ENCODE results near the gene SFMBT1. TPM values are rescaled to one million over a fixed set of nuclear protein-coding genes. Genes with fewer than 3 reads are reported as not detected.
A peak's percentile ranks its signal among the peaks of the same experiment; 100 is the strongest.

SFMBT1 gene
- total RNA-seq, 6 experiments from 2014 or later, result 9.2 to 14.0 (median 10.7) TPM

DNA sequence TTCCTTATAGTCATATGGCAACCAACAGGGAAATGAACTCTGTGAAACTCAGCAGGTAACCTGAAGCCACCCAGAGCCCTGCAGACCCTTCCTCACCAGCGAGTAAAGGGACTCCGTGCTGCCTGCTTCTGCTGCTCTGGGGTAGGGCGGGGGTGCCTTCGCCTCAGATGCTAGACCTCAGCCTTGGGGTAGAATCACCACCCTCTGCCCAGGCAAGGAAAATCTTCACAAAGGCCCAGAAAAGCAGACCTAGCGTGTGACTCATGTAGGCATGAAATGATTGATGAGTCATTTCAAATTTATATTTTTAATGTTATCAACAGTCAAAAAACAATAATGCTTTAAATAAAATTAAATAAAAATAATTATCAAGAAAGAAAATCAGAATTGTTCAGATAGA, 155.1 kb downstream of the SFMBT1 start:
- WGBS (ENCODE audit: insufficient coverage, low coverage, low lambda C conversion rate, missing lambda C conversion rate), result 100% methylated on average over 1 of the region's 5 CpGs
- intact Hi-C loops (cut with DNase I), result no loop called here
- peaks cover 0 to 3% (median 0%) of the 10 kb centered on the region in 4 donors for H3K36me3 ChIP-seq
- TF ChIP-seq, protein P1, sequence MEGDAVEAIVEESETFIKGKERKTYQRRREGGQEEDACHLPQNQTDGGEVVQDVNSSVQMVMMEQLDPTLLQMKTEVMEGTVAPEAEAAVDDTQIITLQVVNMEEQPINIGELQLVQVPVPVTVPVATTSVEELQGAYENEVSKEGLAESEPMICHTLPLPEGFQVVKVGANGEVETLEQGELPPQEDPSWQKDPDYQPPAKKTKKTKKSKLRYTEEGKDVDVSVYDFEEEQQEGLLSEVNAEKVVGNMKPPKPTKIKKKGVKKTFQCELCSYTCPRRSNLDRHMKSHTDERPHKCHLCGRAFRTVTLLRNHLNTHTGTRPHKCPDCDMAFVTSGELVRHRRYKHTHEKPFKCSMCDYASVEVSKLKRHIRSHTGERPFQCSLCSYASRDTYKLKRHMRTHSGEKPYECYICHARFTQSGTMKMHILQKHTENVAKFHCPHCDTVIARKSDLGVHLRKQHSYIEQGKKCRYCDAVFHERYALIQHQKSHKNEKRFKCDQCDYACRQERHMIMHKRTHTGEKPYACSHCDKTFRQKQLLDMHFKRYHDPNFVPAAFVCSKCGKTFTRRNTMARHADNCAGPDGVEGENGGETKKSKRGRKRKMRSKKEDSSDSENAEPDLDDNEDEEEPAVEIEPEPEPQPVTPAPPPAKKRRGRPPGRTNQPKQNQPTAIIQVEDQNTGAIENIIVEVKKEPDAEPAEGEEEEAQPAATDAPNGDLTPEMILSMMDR (IDR thresholded peaks at IDR 0.05), result no peak
- TF ChIP-seq POLR2A (IDR thresholded peaks at IDR 0.05), result no peak
- ATAC-seq, result no peak
- peaks cover 0 to 62% (median 16%) of the 10 kb centered on the region in 4 donors for H3K4me1 ChIP-seq
- H3K4me3 ChIP-seq, result no peak overlapping the region
- no peaks in the 10 kb centered on the region for H3K9me3 ChIP-seq
- peak overlapping the region in 1 of 3 donors; percentile 84 for H3K27ac ChIP-seq
- H3K27me3 ChIP-seq, result no peaks in the 10 kb centered on the region
- no peak for DNase-seq

DNA sequence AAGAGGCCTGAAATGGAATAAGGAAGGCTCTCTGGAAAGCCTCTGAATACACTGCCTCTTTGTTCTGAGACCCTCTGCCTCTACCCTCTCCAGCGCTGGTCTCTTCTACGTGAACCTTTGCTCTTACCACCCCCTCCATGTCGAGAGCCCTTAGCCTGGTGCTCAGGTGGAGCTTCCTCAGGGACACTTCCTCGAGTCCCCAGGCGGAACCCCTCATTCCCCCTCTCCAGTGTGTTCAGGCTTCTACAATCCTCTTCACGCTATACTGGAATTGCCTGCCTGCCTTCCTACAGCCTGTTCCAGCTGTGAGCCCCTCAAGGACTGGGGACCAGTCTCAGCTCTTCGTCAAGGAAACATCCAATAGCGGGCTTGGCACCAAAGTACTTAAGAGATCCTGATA, 156.0 kb downstream of the SFMBT1 start:
- intact Hi-C loops (cut with DNase I), result no loop called here
- H3K4me1 ChIP-seq, result peaks cover 0 to 55% (median 14%) of the 10 kb centered on the region in 4 donors
- DNase-seq (no peak), ATAC-seq (no peak)
- H3K27ac ChIP-seq, result no peak overlapping the region
- H3K27me3 ChIP-seq, result no peaks in the 10 kb centered on the region
- WGBS (ENCODE audit: insufficient coverage, low coverage, low lambda C conversion rate, missing lambda C conversion rate), result 89% methylated on average over 6 of the region's 8 CpGs
- H3K36me3 ChIP-seq, result peaks cover 0 to 3% (median 0%) of the 10 kb centered on the region in 4 donors
- no peak overlapping the region for H3K4me3 ChIP-seq
- no peak for TF ChIP-seq POLR2A (IDR thresholded peaks at IDR 0.05)
- TF ChIP-seq, protein P1 (IDR thresholded peaks at IDR 0.05), result no peak
- no peaks in the 10 kb centered on the region for H3K9me3 ChIP-seq

DNA sequence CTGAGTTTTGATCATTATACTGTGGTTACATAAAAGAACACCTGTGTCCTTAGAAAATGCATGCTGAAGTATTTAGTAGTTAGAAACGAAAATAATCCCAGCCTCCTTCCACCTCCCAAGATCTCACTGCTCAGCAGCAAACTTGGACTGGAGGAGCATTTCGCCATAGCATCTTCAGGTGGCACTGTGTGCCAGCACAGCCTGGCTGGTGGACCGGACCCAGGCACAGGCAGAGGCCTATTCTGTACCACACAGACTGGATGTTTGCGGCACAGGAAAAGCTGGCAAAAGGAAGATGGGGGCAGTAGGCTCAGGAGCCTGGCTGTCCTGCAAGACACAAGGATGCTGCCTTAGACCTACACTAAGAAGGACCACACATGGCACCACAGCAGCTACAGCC, 158.7 kb downstream of the SFMBT1 start:
- DNase-seq, result no peak

DNA sequence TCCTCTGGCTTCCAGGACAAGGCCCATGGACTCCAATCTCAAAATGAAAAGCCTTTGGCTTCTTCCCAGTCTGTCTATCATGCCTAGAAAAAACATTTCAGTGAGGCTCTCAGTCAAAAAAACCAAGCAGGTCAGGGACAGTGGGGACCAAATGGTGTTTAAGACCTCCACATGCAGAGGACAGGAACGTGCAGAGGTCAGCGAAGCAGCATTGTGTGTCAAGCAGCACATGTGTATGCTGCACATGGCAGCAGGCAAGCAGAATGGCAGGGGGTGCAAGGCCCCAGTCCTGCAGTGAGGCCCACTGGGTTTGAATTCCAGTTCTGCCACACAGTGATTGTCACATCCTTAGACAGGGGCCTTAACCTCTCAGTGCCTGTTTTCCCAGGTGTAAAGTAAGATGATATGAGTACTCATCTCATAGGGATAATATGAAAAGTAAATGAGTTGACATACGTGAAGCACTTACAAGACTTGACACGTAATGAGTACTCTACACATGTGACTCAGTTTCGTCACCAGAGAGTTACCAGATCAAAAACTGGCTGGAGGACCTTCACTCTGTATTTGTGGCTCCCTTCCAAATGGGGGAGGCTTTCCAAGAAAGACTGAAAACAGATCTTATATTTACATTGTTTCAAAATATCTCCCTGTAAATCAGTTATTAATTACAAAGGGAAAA, 159.7 kb downstream of the SFMBT1 start:
- Histone ChIP-seq H3K4me1 (peaks cover 0 to 21% (median 3%) of the 10 kb centered on the region in 4 donors), H3K4me3 (no peak overlapping the region), H3K36me3 (peaks cover 0 to 3% (median 0%) of the 10 kb centered on the region in 4 donors), H3K27me3 (no peaks in the 10 kb centered on the region), H3K27ac (peak overlapping the region in 1 of 3 donors; percentile 49), H3K9me3 (no peaks in the 10 kb centered on the region)
- intact Hi-C loops (cut with DNase I), result no loop called here
- ATAC-seq (peak in 2 of 4 donors; percentile 17 to 27), DNase-seq (no peak)
- WGBS (ENCODE audit: insufficient coverage, low coverage, low lambda C conversion rate, missing lambda C conversion rate), result 65% methylated on average over 5 of the region's 5 CpGs
- TF ChIP-seq, protein P1 (IDR thresholded peaks at IDR 0.05), result no peak
- TF ChIP-seq POLR2A (IDR thresholded peaks at IDR 0.05), result no peak

More for the DNA sequence above, 158.7 kb downstream of the SFMBT1 start:
- peak in 3 of 4 donors; percentile 31 to 46 (median 44) for ATAC-seq
- no peak overlapping the region for H3K4me3 ChIP-seq
- no peaks in the 10 kb centered on the region for H3K27me3 ChIP-seq
- H3K4me1 ChIP-seq, result peaks cover 0 to 30% (median 7%) of the 10 kb centered on the region in 4 donors
- 50% methylated on average over 1 of the region's 4 CpGs for WGBS (ENCODE audit: insufficient coverage, low coverage, low lambda C conversion rate, missing lambda C conversion rate)
- H3K27ac ChIP-seq, result no peak overlapping the region
- peaks cover 0 to 3% (median 0%) of the 10 kb centered on the region in 4 donors for H3K36me3 ChIP-seq
- no peaks in the 10 kb centered on the region for H3K9me3 ChIP-seq
- TF ChIP-seq, protein P1 (IDR thresholded peaks at IDR 0.05), result no peak
- no peak for TF ChIP-seq POLR2A (IDR thresholded peaks at IDR 0.05)
- intact Hi-C loops (cut with DNase I), result no loop called here

Measured in right lobe of liver (tissue), 6 donors.